Kidney (tissue), 14 donors: ENCODE results near the gene GAB4. TPM values are rescaled to one million over a fixed set of nuclear protein-coding genes. Genes with fewer than 3 reads are reported as not detected.

Experiments used
- DNase-seq, 5 donors: peaks; one replicate each; pipeline ENCODE4 v3.0.0-alpha.2; 2013 to 2020
- FAIRE-seq: peaks from 2 replicates; lab custom pipeline; 2012; peaks lifted over from hg19 to GRCh38; lab: Jason Lieb, UNC
- H3K27ac ChIP-seq, 2 donors: one replicate each; pipeline ENCODE4 v1.7.0; 2013; ENCODE audit warnings: low read depth in 2 of 2, low read length in 2 of 2, inconsistent platforms in 1 of 2
- H3K27me3 ChIP-seq: one replicate; pipeline ENCODE4 v1.7.1; 2013; ENCODE audit warnings: low read length, inconsistent platforms; ENCODE audit not compliant: control insufficient read depth, insufficient read depth
- H3K36me3 ChIP-seq, 3 donors: one replicate each; pipeline versions ENCODE4 v1.7.0 to v1.7.1; 2013; ENCODE audit warnings: low read length in 3 of 3, control low read depth in 1 of 3, inconsistent platforms in 1 of 3; ENCODE audit not compliant: insufficient read depth in 3 of 3, control insufficient read depth in 2 of 3
- H3K4me1 ChIP-seq, 3 donors: one replicate each; pipeline versions ENCODE4 v1.7.0 to v1.7.1; 2013; ENCODE audit warnings: low read length in 3 of 3, inconsistent platforms in 1 of 3, low read depth in 1 of 3; ENCODE audit not compliant: control insufficient read depth in 2 of 3, insufficient read depth in 2 of 3
- H3K4me3 ChIP-seq, 3 donors: one replicate each; pipeline versions ENCODE4 v1.7.0 to v1.8.1; 2013; ENCODE audit warnings: low read length in 3 of 3, control low read depth in 1 of 3, inconsistent platforms in 1 of 3
- H3K9ac ChIP-seq, 3 donors: one replicate each; pipeline versions ENCODE4 v1.7.0 to v1.7.1; 2013; ENCODE audit warnings: low read length in 3 of 3, control low read depth in 1 of 3, inconsistent platforms in 1 of 3
- H3K9me3 ChIP-seq, 3 donors: one replicate each; pipeline versions ENCODE4 v1.7.0 to v1.7.1; 2013; ENCODE audit warnings: low read length in 3 of 3, control low read depth in 1 of 3, inconsistent platforms in 1 of 3; ENCODE audit not compliant: control insufficient read depth in 2 of 3, insufficient read depth in 1 of 3
- intact Hi-C: fragments of 100-400 bp; cut with DNase I; formaldehyde crosslinking; loops from one replicate; pipeline ENCODE4 v1.11.1; 2022
- polyA plus RNA-seq: library from polyadenylated mRNA; stranded (reverse); fragments of 350-450 nt; fragmentation: Illumina TruSeq; extraction: RNeasy Lipid Tissue Mini Kit (QIAGEN cat#74804); gene quantifications from one replicate; pipeline ENCODE4 v1.2.3, GENCODE V29; 2014; ENCODE audit warnings: low read depth, low replicate concordance; ENCODE audit not compliant: insufficient read depth
- total RNA-seq: library from RNA; stranded (reverse); fragmentation: NEBNext Ultra II Directional; extraction: Animal tissue kit (Norgen Biotek cat#: 25700); gene quantifications from one replicate; pipeline ENCODE4 v1.2.1, GENCODE V29; 2021
- TF ChIP-seq, protein P1 (sequence below): IDR thresholded peaks from 3 replicates; pipeline ENCODE4 v1.5.1; 2012; ENCODE audit warnings: mild to moderate bottlenecking, moderate library complexity, borderline replicate concordance; ENCODE audit not compliant: insufficient read depth; ENCODE audit errors: extremely low read depth
- donor health status: control.
- donor health status: control.
- donor health status: control.
- donor health status: control.
- donor health status: control.
- donor health status: DM: yes; HTN: yes; CAD: no.
- donor health status: Normal renal cell carcinoma (clear cell type).

GAB4 gene
- total and polyA plus RNA-seq, 2 donors from 2014 or later, result not detected

GRCh38 chr22:17013396-17014100 lies 5.5 kb upstream of the GAB4 start:
- H3K4me3 ChIP-seq, result no peak overlapping the region
- H3K9me3 ChIP-seq, result no peaks in the 10 kb centered on the region
- FAIRE-seq (no peak), DNase-seq (no peak)
- intact Hi-C loops, result no loop called here
- no peaks in the 10 kb centered on the region for H3K27me3 ChIP-seq
- no peak overlapping the region for H3K27ac ChIP-seq
- H3K9ac ChIP-seq, result no peak overlapping the region
- TF ChIP-seq, protein P1, sequence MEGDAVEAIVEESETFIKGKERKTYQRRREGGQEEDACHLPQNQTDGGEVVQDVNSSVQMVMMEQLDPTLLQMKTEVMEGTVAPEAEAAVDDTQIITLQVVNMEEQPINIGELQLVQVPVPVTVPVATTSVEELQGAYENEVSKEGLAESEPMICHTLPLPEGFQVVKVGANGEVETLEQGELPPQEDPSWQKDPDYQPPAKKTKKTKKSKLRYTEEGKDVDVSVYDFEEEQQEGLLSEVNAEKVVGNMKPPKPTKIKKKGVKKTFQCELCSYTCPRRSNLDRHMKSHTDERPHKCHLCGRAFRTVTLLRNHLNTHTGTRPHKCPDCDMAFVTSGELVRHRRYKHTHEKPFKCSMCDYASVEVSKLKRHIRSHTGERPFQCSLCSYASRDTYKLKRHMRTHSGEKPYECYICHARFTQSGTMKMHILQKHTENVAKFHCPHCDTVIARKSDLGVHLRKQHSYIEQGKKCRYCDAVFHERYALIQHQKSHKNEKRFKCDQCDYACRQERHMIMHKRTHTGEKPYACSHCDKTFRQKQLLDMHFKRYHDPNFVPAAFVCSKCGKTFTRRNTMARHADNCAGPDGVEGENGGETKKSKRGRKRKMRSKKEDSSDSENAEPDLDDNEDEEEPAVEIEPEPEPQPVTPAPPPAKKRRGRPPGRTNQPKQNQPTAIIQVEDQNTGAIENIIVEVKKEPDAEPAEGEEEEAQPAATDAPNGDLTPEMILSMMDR, result no peak
- H3K36me3 ChIP-seq, result no peaks in the 10 kb centered on the region
- no peaks in the 10 kb centered on the region for H3K4me1 ChIP-seq

GRCh38 chr22:17012267-17012666 lies 4.2 kb upstream of the GAB4 start:
- no peak for FAIRE-seq
- no peaks in the 10 kb centered on the region for H3K36me3 ChIP-seq
- intact Hi-C loops, result no loop called here
- H3K9me3 ChIP-seq, result no peaks in the 10 kb centered on the region
- H3K27me3 ChIP-seq, result no peaks in the 10 kb centered on the region
- H3K4me3 ChIP-seq, result no peak overlapping the region
- DNase-seq, result no peak
- TF ChIP-seq, protein P1, result no peak
- no peak overlapping the region for H3K9ac ChIP-seq
- no peak overlapping the region for H3K27ac ChIP-seq
- H3K4me1 ChIP-seq, result no peaks in the 10 kb centered on the region

DNA sequence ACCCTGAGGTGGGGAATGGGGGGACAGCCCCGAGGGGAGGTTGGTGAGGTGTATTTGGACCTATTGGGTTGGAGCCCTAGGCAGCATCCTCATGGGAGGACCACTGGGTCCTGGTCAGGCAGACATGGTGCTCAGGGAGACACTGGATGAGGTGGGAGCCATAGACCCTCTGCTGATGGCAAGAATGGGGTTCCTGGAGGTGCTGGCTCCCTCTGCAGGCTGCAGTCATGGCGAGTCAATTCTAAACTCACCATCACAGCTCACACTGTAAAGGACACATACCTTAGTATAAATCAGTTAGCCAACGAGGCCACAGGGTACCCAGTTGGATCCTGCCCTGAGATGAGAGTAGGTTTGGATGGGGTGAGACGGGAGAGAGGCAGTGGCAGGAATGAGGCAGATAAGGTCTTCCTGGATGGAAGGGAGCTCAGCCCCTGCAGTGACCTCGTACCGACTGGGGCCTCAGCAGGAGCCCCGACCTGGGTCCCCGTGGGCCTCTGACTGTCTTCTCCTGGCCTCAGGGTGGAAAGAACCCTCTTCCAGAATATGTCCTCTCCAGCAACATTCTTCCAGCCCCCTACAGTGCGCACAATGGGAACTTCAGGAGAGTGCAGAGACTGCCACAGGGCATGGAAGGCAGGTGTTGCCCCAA lies 1.7 kb upstream of the GAB4 start:
- intact Hi-C loops, result no loop called here
- Histone ChIP-seq H3K27me3 (no peaks in the 10 kb centered on the region), H3K4me3 (no peak overlapping the region), H3K36me3 (no peaks in the 10 kb centered on the region), H3K9me3 (peaks cover 0 to 2% (median 0%) of the 10 kb centered on the region in 3 donors), H3K9ac (no peak overlapping the region), H3K4me1 (no peaks in the 10 kb centered on the region), H3K27ac (no peak overlapping the region)
- DNase-seq (no peak), FAIRE-seq (no peak)
- TF ChIP-seq, protein P1, result no peak
